Large intestine (tissue), 3 donors: Measurements from ENCODE around the gene LTO1. TPM values are rescaled to one million over a fixed set of nuclear protein-coding genes. Genes with fewer than 3 reads are reported as not detected.
A peak's percentile ranks its signal among the peaks of the same experiment; 100 is the strongest.
"Not testable (repeated sequence)": the region's sequence is repeated elsewhere in the genome, so short reads cannot be mapped to it uniquely, and the experiment has no call there.

Experiments
- DNase-seq, 2 donors: peaks; one replicate each; pipeline versions ENCODE4 v3.0.0 to v3.0.0-alpha.2; 2013
- H3K27ac ChIP-seq: one replicate; pipeline ENCODE4 v1.5.1; 2013; ENCODE audit warnings: low read length
- H3K27me3 ChIP-seq: 2 replicates; pipeline ENCODE4 v1.6.1; 2013; ENCODE audit warnings: low read length; ENCODE audit not compliant: control insufficient read depth, insufficient read depth
- H3K36me3 ChIP-seq: 2 replicates; pipeline ENCODE4 v1.6.1; 2013; ENCODE audit warnings: low read length; ENCODE audit not compliant: control insufficient read depth, insufficient read depth
- H3K4me1 ChIP-seq: one replicate; pipeline ENCODE4 v1.6.1; 2013; ENCODE audit warnings: low read length; ENCODE audit not compliant: control insufficient read depth, insufficient read depth
- H3K4me3 ChIP-seq: one replicate; pipeline ENCODE4 v1.5.1; 2013; ENCODE audit warnings: low read length
- H3K9me3 ChIP-seq: one replicate; pipeline ENCODE4 v1.6.1; 2013; ENCODE audit warnings: mild to moderate bottlenecking, low read depth, low read length, moderate library complexity; ENCODE audit not compliant: control insufficient read depth
- WGBS: methylation state at CpG from one replicate; pipeline ENCODE4 v1.1.5; 2013; ENCODE audit warnings: low lambda C conversion rate; ENCODE audit not compliant: insufficient coverage; 5-methylcytosine and 5-hydroxymethylcytosine counted together
- polyA plus RNA-seq: library from polyadenylated mRNA; unstranded; fragments of 120-200 nt; gene quantifications from one replicate; pipeline ENCODE4 v1.2.1, GENCODE V29; 2013

LTO1 gene
- polyA plus RNA-seq, 1 donor, result 24.1 TPM

GRCh38 chr11:69635195-69635594, 40.0 kb downstream of the LTO1 start:
- Histone ChIP-seq H3K4me3 (no peak overlapping the region), H3K27me3 (peaks cover 32% of the 10 kb centered on the region), H3K9me3 (peaks cover 8% of the 10 kb centered on the region), H3K4me1 (peaks cover 36% of the 10 kb centered on the region), H3K27ac (no peak overlapping the region), H3K36me3 (no peaks in the 10 kb centered on the region)
- 96% methylated on average over 4 of the region's 6 CpGs for WGBS
- DNase-seq, result no peak

GRCh38 chr11:69634590-69634989, 40.6 kb downstream of the LTO1 start:
- H3K4me1 ChIP-seq, result peaks cover 32% of the 10 kb centered on the region
- no peak for DNase-seq
- H3K9me3 ChIP-seq, result peaks cover 8% of the 10 kb centered on the region
- H3K27ac ChIP-seq, result no peak overlapping the region
- WGBS, result no CpG with 5 or more reads among the region's 7 CpGs
- peaks cover 27% of the 10 kb centered on the region for H3K27me3 ChIP-seq
- no peaks in the 10 kb centered on the region for H3K36me3 ChIP-seq
- no peak overlapping the region for H3K4me3 ChIP-seq

GRCh38 chr11:69634069-69634468, 41.1 kb downstream of the LTO1 start:
- Histone ChIP-seq H3K4me1 (peaks cover 32% of the 10 kb centered on the region), H3K4me3 (no peak overlapping the region), H3K27me3 (peaks cover 24% of the 10 kb centered on the region), H3K9me3 (peaks cover 8% of the 10 kb centered on the region), H3K36me3 (no peaks in the 10 kb centered on the region), H3K27ac (no peak overlapping the region)
- WGBS, result no CpG with 5 or more reads among the region's 6 CpGs
- no peak for DNase-seq

- Histone ChIP-seq H3K36me3 (no peaks in the 10 kb centered on the region), H3K27ac (no peak overlapping the region), H3K9me3 (peaks cover 12% of the 10 kb centered on the region), H3K4me1 (peaks cover 23% of the 10 kb centered on the region), H3K27me3 (peaks cover 16% of the 10 kb centered on the region), H3K4me3 (no peak overlapping the region)
- DNase-seq, result no peak
- 40% methylated on average over 1 of the region's 4 CpGs for WGBS
Observed at GRCh38 chr11:69632900-69633299, 42.3 kb downstream of the LTO1 start.

- WGBS, result no CpG with 5 or more reads among the region's 8 CpGs
- Histone ChIP-seq H3K4me1 (peaks cover 7% of the 10 kb centered on the region), H3K36me3 (no peaks in the 10 kb centered on the region), H3K4me3 (no peak overlapping the region), H3K27me3 (no peaks in the 10 kb centered on the region), H3K27ac (no peak overlapping the region), H3K9me3 (peaks cover 3% of the 10 kb centered on the region)
- DNase-seq, result peak in 1 of 2 donors; percentile 66
Observed at GRCh38 chr11:69630424-69630823, 44.7 kb downstream of the LTO1 start.

- Histone ChIP-seq H3K36me3 (no peaks in the 10 kb centered on the region), H3K27me3 (no peaks in the 10 kb centered on the region), H3K4me1 (peaks cover 7% of the 10 kb centered on the region), H3K4me3 (no peak overlapping the region), H3K27ac (no peak overlapping the region), H3K9me3 (peaks cover 3% of the 10 kb centered on the region)
- DNase-seq, result no peak
- WGBS, result no CpG with 5 or more reads among the region's 2 CpGs
Observed at GRCh38 chr11:69630017-69630416, 45.1 kb downstream of the LTO1 start.

- no peak overlapping the region for H3K4me3 ChIP-seq
- WGBS, result no CpG with 5 or more reads among the region's 14 CpGs
- H3K27me3 ChIP-seq, result no peaks in the 10 kb centered on the region
- no peak overlapping the region for H3K27ac ChIP-seq
- H3K9me3 ChIP-seq, result peaks cover 3% of the 10 kb centered on the region
- peaks cover 7% of the 10 kb centered on the region for H3K4me1 ChIP-seq
- DNase-seq, result no peak
- H3K36me3 ChIP-seq, result no peaks in the 10 kb centered on the region
Observed at GRCh38 chr11:69627551-69627950, 47.6 kb downstream of the LTO1 start.

GRCh38 chr11:69625476-69625875, 49.7 kb downstream of the LTO1 start:
- no peaks in the 10 kb centered on the region for H3K27me3 ChIP-seq

GRCh38 chr11:69624293-69624692, 50.9 kb downstream of the LTO1 start:
- no peaks in the 10 kb centered on the region for H3K27me3 ChIP-seq
- no peak overlapping the region for H3K4me3 ChIP-seq
- H3K36me3 ChIP-seq, result no peaks in the 10 kb centered on the region
- DNase-seq, result no peak
- H3K27ac ChIP-seq, result no peak overlapping the region
- WGBS, result no CpG with 5 or more reads among the region's 1 CpG
- peaks cover 3% of the 10 kb centered on the region for H3K9me3 ChIP-seq
- H3K4me1 ChIP-seq, result no peaks in the 10 kb centered on the region

More at GRCh38 chr11:69625476-69625875, 49.7 kb downstream of the LTO1 start:
- DNase-seq, result no peak
- no peak overlapping the region for H3K27ac ChIP-seq
- 100% methylated on average over 1 of the region's 10 CpGs for WGBS
- H3K4me3 ChIP-seq, result no peak overlapping the region
- peaks cover 3% of the 10 kb centered on the region for H3K9me3 ChIP-seq
- no peaks in the 10 kb centered on the region for H3K36me3 ChIP-seq
- peaks cover 3% of the 10 kb centered on the region for H3K4me1 ChIP-seq

- not testable (repeated sequence) for H3K27me3 ChIP-seq, H3K27ac ChIP-seq, H3K4me3 ChIP-seq, H3K4me1 ChIP-seq, H3K36me3 ChIP-seq, DNase-seq, H3K9me3 ChIP-seq
- no CpG with 5 or more reads among the region's 8 CpGs for WGBS
Observed at GRCh38 chr11:69622097-69622681, 53.0 kb downstream of the LTO1 start.

- Histone ChIP-seq H3K4me1 (peaks cover 2% of the 10 kb centered on the region), H3K27ac (no peak overlapping the region), H3K27me3 (no peaks in the 10 kb centered on the region), H3K4me3 (no peak overlapping the region), H3K9me3 (no peaks in the 10 kb centered on the region), H3K36me3 (no peaks in the 10 kb centered on the region)
- WGBS, result no CpG with 5 or more reads among the region's 2 CpGs
- DNase-seq, result no peak
Observed at GRCh38 chr11:69620683-69621290, 54.4 kb downstream of the LTO1 start.
